GM12892 (cell line): ENCODE data around the gene ANKRD13D.

Experiments used
- POLR2A ChIP-seq: IDR thresholded peaks from 2 replicates; pipeline ENCODE4 v1.6.1; 2011; ENCODE audit warnings: low read depth, low read length, control low read depth
- POLR2AphosphoS5 ChIP-seq: IDR thresholded peaks from 2 replicates; pipeline ENCODE4 v1.6.1; 2011; ENCODE audit warnings: low read depth, low read length, control low read depth
- TAF1 ChIP-seq: IDR thresholded peaks from 2 replicates; pipeline ENCODE4 v1.6.1; 2011; ENCODE audit warnings: low read depth, mild to moderate bottlenecking, control low read depth, low read length, borderline replicate concordance

DNA sequence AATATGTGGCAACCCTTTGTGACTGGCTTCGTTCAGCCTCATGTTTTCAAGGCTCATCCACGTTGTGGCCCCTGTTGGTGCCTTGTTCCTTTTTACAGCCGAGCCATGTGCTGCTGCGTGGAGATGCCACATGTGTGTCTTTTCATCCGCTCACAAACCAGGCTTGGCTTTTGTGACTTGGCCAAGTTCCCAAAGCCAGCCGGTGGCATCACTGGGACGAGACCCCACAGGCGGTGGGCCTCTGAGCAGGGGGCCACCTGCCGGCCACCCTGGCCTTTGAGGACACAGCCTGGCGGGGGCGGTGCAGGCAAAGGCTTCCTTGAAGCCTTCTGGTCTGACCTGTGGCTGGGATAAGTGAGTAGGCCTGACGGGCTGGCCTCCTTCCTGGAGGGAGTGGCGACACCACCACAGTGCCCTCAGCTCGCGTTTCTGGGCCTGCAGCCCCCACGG is 12.3 kb upstream of the ANKRD13D start:
- peak; percentile 56 for TF ChIP-seq POLR2A
- peak; percentile 18; the same call in 1 of the 2 replicates for TF ChIP-seq POLR2AphosphoS5
- TF ChIP-seq TAF1 = no peak
